CD14-positive monocyte (primary cell): ENCODE data around the gene OAF. TPM values are rescaled to one million over a fixed set of nuclear protein-coding genes. Genes with fewer than 3 reads are reported as not detected.
A peak's percentile ranks its signal among the peaks of the same experiment; 100 is the strongest.

Experiments used
- DNase-seq, 3 donors: peaks; one replicate each; pipeline ENCODE4 v3.0.0-alpha.2; 2011 to 2022
- H2AFZ ChIP-seq: 2 replicates; pipeline ENCODE4 v1.6.0; 2012; ENCODE audit warnings: mild to moderate bottlenecking, low read depth, low read length, inconsistent platforms; ENCODE audit not compliant: insufficient read depth, poor library complexity, severe bottlenecking
- H3K27ac ChIP-seq, 2 donors: 1 replicate in 1 of 2; 2 replicates in 1 of 2; pipeline ENCODE4 v1.5.1; 2012 to 2013; ENCODE audit warnings: low read length in 2 of 2, control low read depth in 1 of 2, inconsistent platforms in 1 of 2, low read depth in 1 of 2, mild to moderate bottlenecking in 1 of 2
- H3K27me3 ChIP-seq, 2 donors: one replicate each; pipeline versions ENCODE4 v1.6.0 to v1.6.1; 2011 to 2013; ENCODE audit warnings: low read length in 2 of 2; ENCODE audit not compliant: control insufficient read depth in 2 of 2, insufficient read depth in 2 of 2
- H3K36me3 ChIP-seq, 2 donors: replicated peaks in 1 of 2; 1 replicate in 1 of 2; 2 replicates in 1 of 2; pipeline versions ENCODE4 v1.5.1 to v1.6.1; 2012 to 2013; ENCODE audit warnings: low read length in 2 of 2, control low read depth in 1 of 2, inconsistent platforms in 1 of 2, mild to moderate bottlenecking in 1 of 2; ENCODE audit not compliant: insufficient read depth in 2 of 2, control insufficient read depth in 1 of 2
- H3K4me1 ChIP-seq, 2 donors: 1 replicate in 1 of 2; 2 replicates in 1 of 2; pipeline versions ENCODE4 v1.5.1 to v1.6.1; 2012 to 2013; ENCODE audit warnings: low read length in 2 of 2, control low read depth in 1 of 2, inconsistent platforms in 1 of 2, mild to moderate bottlenecking in 1 of 2, moderate library complexity in 1 of 2; ENCODE audit not compliant: insufficient read depth in 2 of 2, control insufficient read depth in 1 of 2
- H3K4me2 ChIP-seq: replicated peaks from 2 replicates; pipeline ENCODE3; 2012; ENCODE audit warnings: low read length, moderate library complexity, mild to moderate bottlenecking; ENCODE audit not compliant: poor library complexity, severe bottlenecking; ENCODE audit errors: extremely low read depth
- H3K4me3 ChIP-seq, 3 experiments: fragments of 200-600 bp in 1 of 3; sonication (generic) in 1 of 3; replicated peaks in 1 of 3; 1 replicate in 2 of 3; 2 replicates in 1 of 3; pipeline ENCODE4 v1.5.1; 2011 to 2013; ENCODE audit warnings: low read length in 3 of 3, mild to moderate bottlenecking in 3 of 3, control low read depth in 2 of 3, low read depth in 2 of 3, inconsistent platforms in 1 of 3, moderate library complexity in 1 of 3
- H3K79me2 ChIP-seq: 2 replicates; pipeline ENCODE4 v1.6.0; 2012; ENCODE audit warnings: mild to moderate bottlenecking, control low read depth, inconsistent platforms, low read length, moderate library complexity; ENCODE audit not compliant: insufficient read depth
- H3K9ac ChIP-seq: 2 replicates; pipeline ENCODE4 v1.6.0; 2017; ENCODE audit warnings: low read length, mild to moderate bottlenecking; ENCODE audit not compliant: insufficient read depth, poor library complexity, severe bottlenecking
- H3K9me3 ChIP-seq, 2 donors: replicated peaks in 1 of 2; 1 replicate in 1 of 2; 2 replicates in 1 of 2; pipeline versions ENCODE4 v1.5.1 to v1.6.1; 2012 to 2013; ENCODE audit warnings: low read length in 2 of 2, control low read depth in 1 of 2; ENCODE audit not compliant: control insufficient read depth in 1 of 2, insufficient read depth in 1 of 2
- H4K20me1 ChIP-seq: 2 replicates; pipeline ENCODE4 v1.6.0; 2012; ENCODE audit warnings: mild to moderate bottlenecking, low read length, control low read depth, moderate library complexity; ENCODE audit not compliant: insufficient read depth
- H3K27ac Mint-ChIP-seq, 7 donors: one replicate each; pipeline ENCODE4 v1.8.0; 2020; ENCODE audit warnings: mild to moderate bottlenecking in 7 of 7, mixed read lengths in 7 of 7, moderate library complexity in 6 of 7, inconsistent platforms in 2 of 7
- H3K27me3 Mint-ChIP-seq, 3 donors: one replicate each; pipeline ENCODE4 v1.8.0; 2021 to 2022; ENCODE audit warnings: low read depth in 3 of 3, mild to moderate bottlenecking in 3 of 3, mixed read lengths in 3 of 3, moderate library complexity in 3 of 3, inconsistent platforms in 1 of 3
- H3K36me3 Mint-ChIP-seq, 2 donors: one replicate each; pipeline ENCODE4 v1.8.0; 2020; ENCODE audit warnings: mixed read lengths in 2 of 2, inconsistent platforms in 1 of 2, mild to moderate bottlenecking in 1 of 2
- H3K4me1 Mint-ChIP-seq: one replicate; pipeline ENCODE4 v1.8.0; 2020; ENCODE audit warnings: mild to moderate bottlenecking, mixed read lengths
- H3K4me3 Mint-ChIP-seq, 2 donors: one replicate each; pipeline ENCODE4 v1.8.0; 2020; ENCODE audit warnings: mild to moderate bottlenecking in 2 of 2, mixed read lengths in 2 of 2, moderate library complexity in 1 of 2
- H3K9me3 Mint-ChIP-seq, 7 donors: one replicate each; pipeline ENCODE4 v1.8.0; 2020 to 2022; ENCODE audit warnings: mixed read lengths in 7 of 7, mild to moderate bottlenecking in 6 of 7, moderate library complexity in 6 of 7, inconsistent platforms in 2 of 7
- CTCF ChIP-seq: fragments of 200-600 bp; IDR thresholded peaks from one replicate; pipeline ENCODE4 v1.8.0; 2022; ENCODE audit warnings: antibody characterized with exemption, mild to moderate bottlenecking
- WGBS: methylation state at CpG from one replicate; pipeline ENCODE4 v1.1.5; 2013; ENCODE audit warnings: missing lambda C conversion rate; ENCODE audit not compliant: insufficient coverage; 5-methylcytosine and 5-hydroxymethylcytosine counted together
- intact Hi-C, 2 donors: fragments of 100-400 bp; cut with micrococcal nuclease; formaldehyde crosslinking; loops; one replicate each; pipeline versions ENCODE4 v1.15.0 to v1.15.1; 2023
- polyA plus RNA-seq, 3 donors: library from polyadenylated mRNA; depleted of rRNA in 1 of 3; unstranded in 2 of 3; stranded (reverse) in 1 of 3; fragments of 300-500 nt in 2 of 3; fragments of >200 nt in 1 of 3; fragmentation: Illumina TruSeq in 2 of 3; gene quantifications; 1 replicate in 2 of 3; 2 replicates in 1 of 3; pipeline ENCODE4 v1.2.3, GENCODE V29; 2012 to 2021

The OAF gene
- polyA plus RNA-seq, 3 donors = 31.5 to 57.2 (median 49.2) TPM

- peaks cover 8 to 54% of the 10 kb centered on the region in 2 donors for H3K27me3 ChIP-seq
Measured at GRCh38 chr11:120173807-120174206, 37.0 kb upstream of the OAF start.

GRCh38 chr11:120174866-120175265 is 36.0 kb upstream of the OAF start:
- no peak overlapping the region for H2AFZ ChIP-seq
- peaks cover 8 to 46% of the 10 kb centered on the region in 2 donors for H3K27me3 ChIP-seq
- peak overlapping the region in 1 of 7 donors; percentile 32 for H3K27ac Mint-ChIP-seq
- no peaks in the 10 kb centered on the region for H3K79me2 ChIP-seq
- no peak overlapping the region for H3K4me3 Mint-ChIP-seq
- 67% methylated on average over 1 of the region's 4 CpGs for WGBS
- no peak for TF ChIP-seq CTCF
- no peak overlapping the region for H3K27ac ChIP-seq
- H4K20me1 ChIP-seq = no peaks in the 10 kb centered on the region
- no peak overlapping the region for H3K9ac ChIP-seq
- no peak overlapping the region for H3K4me3 ChIP-seq
- peaks cover 12% of the 10 kb centered on the region for H3K4me1 Mint-ChIP-seq
- no peak overlapping the region for H3K4me2 ChIP-seq
- H3K36me3 Mint-ChIP-seq = no peaks in the 10 kb centered on the region
- intact Hi-C loops = loop anchor here (1.0 to 5.0 kb wide), 2 partner anchors 50 to 127 kb away; no protein-coding TSS in a partner anchor
- H3K4me1 ChIP-seq = peaks cover 8 to 15% of the 10 kb centered on the region in 2 donors
- peaks cover 0 to 2% (median 2%) of the 10 kb centered on the region in 7 donors for H3K9me3 Mint-ChIP-seq
- H3K27me3 Mint-ChIP-seq = peaks cover 49 to 62% (median 49%) of the 10 kb centered on the region in 3 donors
- H3K36me3 ChIP-seq = no peaks in the 10 kb centered on the region
- no peaks in the 10 kb centered on the region for H3K9me3 ChIP-seq
- no peak for DNase-seq

More at GRCh38 chr11:120173807-120174206, 37.0 kb upstream of the OAF start:
- Histone ChIP-seq H3K4me2 (no peak overlapping the region), H4K20me1 (no peaks in the 10 kb centered on the region), H3K79me2 (no peaks in the 10 kb centered on the region), H3K9ac (no peak overlapping the region), H3K4me1 (peaks cover 13 to 25% of the 10 kb centered on the region in 2 donors), H3K9me3 (no peaks in the 10 kb centered on the region), H3K36me3 (no peaks in the 10 kb centered on the region), H3K4me3 (no peak overlapping the region), H2AFZ (no peak overlapping the region), H3K27ac (no peak overlapping the region)
- Mint-ChIP-seq H3K36me3 (no peaks in the 10 kb centered on the region), H3K27me3 (peaks cover 56 to 62% (median 56%) of the 10 kb centered on the region in 3 donors), H3K27ac (no peak overlapping the region), H3K4me3 (peak overlapping the region in 1 of 2 donors; percentile 14), H3K4me1 (peaks cover 18% of the 10 kb centered on the region), H3K9me3 (peaks cover 0 to 4% (median 2%) of the 10 kb centered on the region in 7 donors)
- TF ChIP-seq CTCF = no peak
- intact Hi-C loops = loop anchor here (1.0 to 5.0 kb wide), 3 partner anchors 51 to 128 kb away; no protein-coding TSS in a partner anchor
- WGBS = no CpG with 5 or more reads among the region's 5 CpGs
- peak in 1 of 3 donors; percentile 30 for DNase-seq
